Endometrial microvascular endothelial cells (primary cell): ENCODE data around the gene PDXP. TPM values are rescaled to one million over a fixed set of nuclear protein-coding genes. Genes with fewer than 3 reads are reported as not detected.
"Not testable (repeated sequence)": the region's sequence is repeated elsewhere in the genome, so short reads cannot be mapped to it uniquely, and the experiment has no call there.

Experiments
- in situ Hi-C: cut with HindIII; loops from 2 replicates; pipeline ENCODE4 v1.10.0; 2017; ENCODE audit warnings: low sequenced_read_pairs, low pct_unique_long_range_greater_than_20kb; ENCODE audit errors: inconsistent ontology term
- total RNA-seq: library from RNA; depleted of rRNA; stranded (reverse); fragments of >200 nt; gene quantifications from one replicate; pipeline ENCODE4 v1.2.3, GENCODE V29; 2015; ENCODE audit errors: inconsistent ontology term

PDXP gene
- total RNA-seq, 1 donor from 2014 or later = 16.4 TPM

DNA sequence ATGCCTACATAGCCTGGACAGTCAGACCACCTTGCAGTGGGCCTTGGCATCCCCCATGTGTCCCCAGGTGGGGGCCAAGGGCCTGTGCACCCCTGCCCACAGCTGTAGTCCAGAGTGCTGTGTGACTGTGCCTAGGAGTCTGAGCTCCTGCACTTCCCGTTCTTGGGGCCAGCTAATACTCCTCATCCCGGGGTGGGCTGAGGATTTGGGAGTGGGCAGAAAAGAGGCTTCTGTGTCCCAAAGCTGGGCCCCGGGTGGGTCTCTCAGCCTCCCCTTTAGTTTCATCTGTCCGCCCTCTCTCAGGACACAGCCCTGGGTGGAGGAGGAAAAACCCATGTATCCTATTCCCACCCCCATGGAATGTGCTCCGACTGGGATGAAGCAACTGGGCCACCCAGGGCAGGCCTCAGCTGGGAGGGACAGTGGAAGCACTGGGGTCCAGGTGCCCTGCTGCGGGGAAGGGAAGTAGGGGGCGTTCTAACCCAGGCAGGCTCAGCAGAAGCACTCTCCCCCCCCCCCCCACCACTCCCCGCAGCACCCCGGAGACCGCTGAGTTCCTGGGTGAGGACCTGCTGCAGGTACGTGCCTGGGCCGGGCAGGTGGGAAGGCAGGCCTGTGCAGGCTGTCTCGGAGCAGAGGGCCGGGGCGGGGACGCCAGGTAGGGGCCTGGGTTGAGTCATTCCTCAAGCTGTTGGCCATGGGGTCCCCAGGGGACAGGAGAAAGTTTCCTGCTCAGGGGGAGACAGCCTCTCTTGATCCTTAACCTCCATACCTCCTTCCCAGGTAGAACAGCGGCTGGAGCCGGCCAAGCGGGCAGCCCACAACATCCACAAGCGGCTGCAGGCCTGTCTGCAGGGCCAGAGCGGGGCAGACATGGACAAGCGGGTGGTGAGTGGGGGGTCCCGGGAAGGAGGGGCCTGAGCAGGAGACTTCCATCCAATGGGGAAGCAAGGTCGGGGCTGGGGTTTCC lies 17.6 kb upstream of the PDXP start:
- in situ Hi-C loops = no loop called here

DNA sequence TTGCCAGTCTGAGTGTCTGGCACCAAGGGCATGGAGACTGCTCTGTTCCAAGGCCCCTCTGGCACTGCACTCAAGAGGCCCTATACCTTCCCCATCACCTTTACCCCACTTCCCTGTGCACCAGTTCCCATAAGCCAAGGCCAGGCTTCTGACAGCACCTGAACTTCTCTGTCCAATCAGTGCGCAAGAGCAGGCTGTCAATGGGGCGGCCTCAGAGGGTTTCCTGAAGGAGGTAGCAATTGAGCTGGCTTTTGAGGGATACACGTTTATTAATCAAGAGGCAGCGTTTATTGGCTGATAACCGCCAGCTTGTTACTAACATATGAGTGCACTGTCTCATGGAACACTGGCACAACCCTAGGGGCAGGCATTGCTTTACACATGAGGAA lies 17.0 kb upstream of the PDXP start:
- in situ Hi-C loops = no loop called here

DNA sequence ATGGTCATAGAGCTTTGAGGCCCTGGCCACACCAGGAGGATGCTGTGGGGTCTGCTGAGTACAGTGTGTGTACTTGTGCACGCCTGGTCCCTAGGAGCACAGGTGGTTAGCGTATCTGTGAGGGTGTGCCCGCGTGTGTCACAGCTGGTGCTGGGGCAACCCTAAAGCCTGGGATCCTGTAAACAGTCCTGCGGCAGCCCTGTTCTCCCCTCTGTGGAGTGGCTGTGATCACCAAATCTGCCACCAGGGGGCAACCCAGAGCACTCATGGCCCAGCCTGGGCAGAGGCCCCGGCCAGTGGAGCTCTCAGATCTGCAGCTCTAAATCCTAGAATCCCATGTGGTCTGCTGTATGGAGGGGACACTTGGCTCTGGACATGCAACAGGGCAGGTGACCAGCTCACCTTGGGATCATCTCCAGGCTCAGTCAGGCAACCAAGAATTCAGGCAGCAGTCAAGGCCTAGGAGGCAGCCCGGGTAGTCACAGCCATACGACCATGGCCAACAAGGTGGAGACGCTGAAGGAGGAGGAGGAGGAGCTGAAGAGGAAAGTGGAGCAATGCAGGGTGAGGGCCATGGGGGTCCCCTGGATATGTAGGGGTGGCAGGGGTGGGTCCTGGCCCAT lies 15.2 kb upstream of the PDXP start:
- in situ Hi-C loops = no loop called here

DNA sequence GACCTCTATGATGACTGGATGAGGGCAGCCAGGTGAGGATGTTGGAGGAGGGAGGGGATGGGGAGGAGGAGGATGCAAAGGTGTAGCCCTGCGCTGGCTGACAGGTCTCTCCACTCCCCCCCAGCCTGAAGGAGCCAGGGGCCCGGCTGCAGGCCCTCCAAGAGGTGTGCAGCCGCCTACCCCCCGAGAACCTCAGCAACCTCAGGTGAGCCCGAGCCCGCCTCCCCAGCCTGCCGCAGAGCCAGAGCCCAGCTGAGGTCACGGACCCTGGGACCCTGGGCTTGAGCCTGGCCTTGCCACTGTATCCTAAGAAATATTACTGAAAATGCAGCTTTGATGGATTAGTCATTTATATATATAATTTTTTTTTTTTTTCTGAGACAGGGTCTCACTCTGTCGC lies 11.2 kb upstream of the PDXP start:
- in situ Hi-C loops = no loop called here

DNA sequence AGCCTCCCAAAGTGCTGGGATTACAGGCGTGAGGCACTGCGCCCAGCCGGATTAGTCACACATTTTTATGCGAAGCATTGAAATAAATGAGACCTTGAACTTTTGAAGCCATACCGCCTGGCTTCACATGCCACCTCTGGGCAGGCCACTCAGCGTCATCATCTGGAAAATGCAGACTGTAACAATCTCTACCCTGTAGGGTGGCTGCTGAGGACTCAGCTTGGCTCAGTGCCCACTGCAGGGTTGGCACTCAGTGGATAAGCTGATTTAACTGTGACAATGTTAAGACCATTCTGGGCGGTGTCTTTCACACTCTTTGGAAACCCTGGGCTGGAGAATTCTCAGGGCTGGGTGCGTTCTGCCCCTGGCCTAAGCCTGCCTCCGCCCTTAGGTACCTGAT lies 10.6 kb upstream of the PDXP start:
- in situ Hi-C loops = no loop called here

DNA sequence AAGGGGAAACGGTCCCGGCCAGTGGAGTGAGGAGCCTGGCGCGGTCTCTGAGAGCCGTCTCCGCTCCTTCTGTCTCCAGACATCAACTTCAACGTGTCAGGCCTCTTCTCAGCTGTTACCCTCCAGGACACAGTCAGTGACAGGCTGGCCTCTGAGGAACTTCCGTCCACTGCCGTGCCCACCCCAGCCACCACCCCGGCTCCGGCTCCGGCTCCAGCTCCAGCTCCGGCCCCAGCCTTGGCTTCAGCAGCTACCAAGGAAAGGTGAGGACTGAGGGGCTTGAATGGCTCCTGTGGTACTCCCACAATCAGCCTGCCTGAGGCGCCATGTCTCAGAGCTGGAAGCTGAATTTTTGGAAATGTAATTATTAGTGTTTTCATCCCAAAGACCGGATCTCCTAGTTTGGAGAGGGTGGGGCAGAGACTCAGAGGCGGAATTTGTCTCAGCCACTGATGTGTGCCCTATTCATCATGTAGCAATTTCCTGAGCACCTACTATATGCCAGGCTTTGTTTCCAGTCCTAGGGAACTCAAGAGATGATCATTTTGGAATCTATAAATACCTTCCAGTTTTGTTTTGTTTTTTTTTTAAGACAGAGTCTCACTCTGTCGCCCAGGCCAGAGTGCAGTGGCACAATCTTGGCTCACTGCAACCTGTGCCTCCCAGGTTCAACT lies 7.9 kb upstream of the PDXP start:
- in situ Hi-C loops = no loop called here

DNA sequence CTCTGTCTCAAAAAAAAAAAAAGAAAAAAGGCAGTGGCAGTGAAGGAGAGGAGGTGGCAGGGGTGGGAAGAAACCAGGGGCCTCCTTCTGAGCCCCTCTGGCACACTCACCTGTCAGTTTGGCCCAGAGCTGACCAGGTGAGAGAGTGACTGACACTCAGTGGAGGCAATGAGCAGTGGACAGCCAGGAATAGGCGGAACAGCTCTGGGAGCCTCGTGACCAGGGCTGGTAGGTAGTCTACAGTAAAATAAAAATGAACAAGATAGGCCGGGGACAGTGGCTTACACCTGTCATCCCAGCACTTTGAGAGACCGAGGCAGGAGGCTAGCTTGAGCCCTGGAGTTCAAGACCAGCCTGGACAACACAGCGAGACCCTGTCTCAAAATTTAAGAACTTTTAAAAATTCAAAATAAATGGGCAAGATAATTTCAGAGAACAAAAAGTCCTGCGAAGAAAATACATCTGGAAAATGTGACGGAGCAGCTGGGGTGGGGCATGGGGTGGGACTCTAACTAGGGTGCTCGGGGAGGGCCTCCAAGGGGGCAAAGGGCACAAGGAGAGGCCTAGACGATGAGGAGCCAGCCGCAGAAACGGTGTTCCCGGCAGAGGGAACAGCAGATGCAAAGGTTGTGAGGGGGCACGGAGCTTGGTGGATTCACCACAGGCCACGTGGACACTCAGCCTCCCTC lies 3.8 kb upstream of the PDXP start:
- in situ Hi-C loops = no loop called here

DNA sequence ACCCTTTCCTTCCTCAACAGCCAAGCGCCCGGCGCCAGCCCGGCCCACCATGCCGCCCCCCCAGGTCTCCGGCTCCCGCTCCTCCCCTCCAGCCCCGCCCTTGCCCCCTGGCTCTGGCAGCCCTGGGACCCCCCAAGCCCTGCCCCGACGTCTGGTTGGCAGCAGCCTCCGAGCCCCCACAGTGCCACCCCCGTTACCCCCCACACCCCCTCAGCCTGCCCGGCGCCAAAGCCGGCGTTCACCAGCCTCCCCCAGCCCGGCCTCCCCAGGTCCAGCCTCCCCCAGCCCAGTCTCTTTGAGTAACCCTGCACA lies 3.3 kb upstream of the PDXP start:
- in situ Hi-C loops = no loop called here

DNA sequence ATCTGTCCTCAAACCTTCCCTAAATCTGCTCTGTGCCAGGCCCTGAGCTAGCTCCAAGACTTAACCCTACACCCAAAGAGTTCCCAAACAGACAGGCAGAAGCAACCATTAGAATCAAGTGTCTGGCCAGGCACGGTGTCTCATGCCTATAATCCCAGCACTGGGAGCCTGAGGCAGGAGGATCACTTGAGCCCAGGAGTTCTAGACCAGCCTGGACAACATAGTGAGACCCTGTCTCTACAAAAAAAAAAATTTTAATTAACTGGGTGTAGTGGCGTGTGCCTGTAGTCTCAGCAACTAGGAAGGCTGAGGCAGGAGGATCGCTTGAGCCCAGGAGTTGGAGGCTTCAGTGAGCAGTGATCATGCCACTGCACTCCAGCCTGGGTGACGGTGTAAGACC lies 1.9 kb upstream of the PDXP start:
- in situ Hi-C loops = not testable (repeated sequence)

DNA sequence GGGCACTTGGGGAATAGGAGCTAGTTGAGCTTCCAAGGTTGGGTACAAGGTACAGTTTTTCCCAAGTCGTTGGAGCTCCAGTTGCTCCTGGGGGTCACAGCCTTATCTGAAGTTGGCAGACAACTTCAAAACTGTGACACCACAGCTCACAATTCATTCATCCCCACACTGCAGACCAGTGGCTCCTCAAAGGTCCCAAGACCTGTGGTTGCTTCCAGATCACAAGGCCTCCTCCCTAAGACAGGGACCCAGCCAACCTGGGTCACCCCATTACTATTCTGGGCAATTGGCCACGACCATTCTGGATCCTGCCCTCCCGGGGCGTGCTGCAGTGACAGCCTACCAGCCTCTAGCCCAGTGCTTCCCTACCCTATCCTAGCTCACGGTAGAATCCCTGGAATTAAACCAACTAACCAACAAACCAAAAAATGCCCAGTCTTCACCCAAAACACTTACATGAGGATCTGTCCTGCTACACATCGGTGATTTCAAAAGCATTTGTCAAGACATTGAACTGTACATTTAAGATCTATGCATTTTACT lies 862 bp upstream of the PDXP start:
- in situ Hi-C loops = no loop called here

DNA sequence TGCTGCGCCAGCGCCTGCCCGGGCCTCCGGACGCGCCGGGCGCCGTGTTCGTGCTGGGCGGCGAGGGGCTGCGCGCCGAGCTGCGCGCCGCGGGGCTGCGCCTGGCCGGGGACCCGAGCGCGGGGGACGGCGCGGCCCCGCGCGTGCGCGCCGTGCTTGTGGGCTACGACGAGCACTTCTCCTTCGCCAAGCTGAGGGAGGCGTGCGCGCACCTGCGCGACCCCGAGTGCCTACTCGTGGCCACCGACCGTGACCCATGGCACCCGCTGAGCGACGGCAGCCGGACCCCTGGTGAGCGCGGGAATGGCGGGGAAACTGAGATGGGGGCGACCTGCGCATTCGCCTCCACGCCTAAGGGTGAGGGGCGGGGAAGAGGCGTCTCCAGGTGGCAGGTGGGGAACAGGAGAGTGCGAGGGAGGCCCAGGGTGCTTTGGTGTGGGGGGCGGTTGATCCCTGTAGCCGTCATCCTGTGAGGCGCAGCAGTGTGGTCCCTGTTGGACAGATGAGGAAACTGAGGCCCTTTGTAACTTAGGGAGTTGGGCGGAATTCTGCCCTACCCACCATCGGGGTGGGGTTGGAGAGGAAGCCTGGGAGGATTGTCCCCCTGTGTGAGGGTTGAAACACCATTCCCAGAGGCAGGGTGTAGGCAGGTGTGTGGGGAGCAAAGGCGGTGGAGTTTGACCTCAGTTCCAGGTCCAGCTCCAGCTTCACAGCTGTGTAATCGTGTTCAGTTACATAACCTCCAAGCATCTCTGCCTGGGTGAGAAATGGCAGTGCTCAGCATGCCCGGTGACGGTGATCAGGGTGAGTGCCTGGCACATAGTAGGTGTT lies 758 bp downstream of the PDXP start:
- in situ Hi-C loops = no loop called here

DNA sequence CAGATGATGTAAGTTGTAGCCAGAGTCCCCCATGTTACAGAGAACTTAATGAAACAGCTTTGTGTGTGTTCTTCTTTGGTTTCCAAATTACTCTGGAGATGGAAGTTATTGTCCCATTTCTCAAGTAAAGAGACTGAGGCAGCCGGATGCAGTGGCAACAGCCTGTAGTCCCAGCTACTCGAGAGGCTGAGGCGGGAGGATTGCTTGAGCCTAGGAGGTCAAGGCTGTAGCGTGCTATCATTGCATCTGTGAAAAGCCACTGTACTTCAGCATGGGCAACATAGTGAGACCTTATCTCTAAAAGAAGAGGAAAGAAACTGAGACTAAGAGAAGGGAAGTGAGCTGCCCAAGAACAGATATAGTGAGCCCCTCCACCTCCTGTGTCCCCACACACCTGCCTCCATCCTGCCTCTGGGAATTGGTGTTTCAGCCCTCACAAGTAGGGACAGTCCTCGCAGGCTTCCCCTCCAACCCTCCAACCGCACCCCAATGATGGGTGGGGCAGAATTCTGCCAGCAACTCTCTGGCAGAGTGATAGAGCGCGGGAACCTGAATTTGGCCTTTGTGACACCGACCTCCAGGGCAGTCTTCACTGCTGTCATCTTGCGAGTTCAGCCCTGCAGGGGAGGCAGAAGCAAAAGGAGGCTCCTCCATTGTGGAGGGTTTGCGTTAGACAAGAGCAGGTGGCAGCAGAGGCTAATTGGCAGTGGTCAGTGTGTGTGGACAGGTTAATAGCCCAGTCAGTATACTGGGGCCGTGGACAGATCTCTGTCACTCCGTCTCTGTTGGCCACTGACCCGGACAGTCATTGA lies 1.6 kb downstream of the PDXP start:
- in situ Hi-C loops = no loop called here

DNA sequence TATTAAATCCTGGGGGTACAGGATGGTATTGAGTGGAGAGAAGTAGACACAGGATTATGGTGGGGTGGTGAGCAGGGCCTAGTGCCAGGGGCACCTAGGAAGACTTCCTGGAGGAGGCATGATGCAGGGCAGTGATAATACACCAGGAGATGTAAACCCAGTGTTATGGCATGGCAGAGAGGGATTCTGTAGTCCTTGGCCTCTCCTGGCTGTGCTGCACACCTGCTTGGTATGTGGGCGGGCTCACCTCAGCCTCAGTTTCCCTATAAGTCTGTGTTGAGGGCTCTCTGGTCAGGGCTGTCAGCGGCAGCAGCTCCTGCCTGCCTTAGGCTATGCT lies 2.2 kb downstream of the PDXP start:
- in situ Hi-C loops = no loop called here

DNA sequence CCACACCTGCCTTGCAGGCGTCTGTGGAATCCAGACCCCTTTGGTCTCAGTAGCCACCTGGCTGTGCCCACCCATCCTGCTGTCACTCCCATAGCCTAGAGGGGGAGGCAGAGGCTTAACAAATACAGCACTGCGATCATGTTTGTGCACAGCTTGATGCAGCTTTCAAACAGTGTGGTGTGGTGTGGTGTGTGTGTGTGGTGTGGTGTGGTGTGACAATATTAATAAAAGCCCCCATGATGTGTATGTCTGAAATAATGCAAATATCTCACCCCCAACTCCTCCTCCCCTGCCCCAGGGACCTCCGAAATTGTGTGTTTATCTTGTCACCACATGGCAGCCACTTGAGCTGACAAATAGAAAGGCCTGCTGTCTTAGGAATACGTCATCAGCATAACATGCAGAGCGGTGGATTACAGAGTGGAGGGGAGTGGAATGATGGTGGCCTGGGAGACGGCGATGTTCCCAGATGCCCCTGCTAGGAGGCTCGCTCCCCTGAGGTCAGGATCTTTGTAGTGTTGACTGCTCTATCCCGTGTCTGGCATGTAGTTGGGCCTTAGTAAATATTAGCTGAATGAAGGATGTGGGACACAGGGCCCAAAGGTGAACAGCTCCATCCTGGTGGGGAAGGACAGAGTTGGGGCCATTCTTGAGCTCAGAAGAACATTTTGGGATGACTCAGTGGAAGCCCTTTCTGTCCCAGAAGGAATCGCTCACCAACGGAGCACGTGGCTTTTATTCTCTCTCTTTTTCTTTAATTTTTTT lies 2.8 kb downstream of the PDXP start:
- in situ Hi-C loops = no loop called here

DNA sequence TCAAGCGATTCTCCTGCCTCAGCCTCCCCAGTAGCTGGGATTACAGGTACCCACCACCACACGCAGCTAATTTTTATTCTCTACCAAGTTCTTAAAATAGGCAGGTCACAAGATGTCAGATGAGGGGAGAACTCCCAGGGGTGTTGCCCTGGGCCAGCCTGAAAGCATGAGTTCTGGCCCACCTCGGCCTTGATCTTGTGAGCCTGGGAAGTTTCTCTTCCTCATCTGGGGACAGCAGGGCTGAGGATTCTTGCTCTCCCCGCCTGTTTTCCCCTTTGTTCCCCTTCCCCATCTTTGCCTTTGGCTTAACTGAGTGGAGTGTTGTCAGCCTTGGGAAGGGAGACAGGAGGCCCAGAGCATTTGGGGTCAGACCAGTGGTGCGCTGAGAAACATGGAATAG lies 3.5 kb downstream of the PDXP start:
- in situ Hi-C loops = no loop called here

DNA sequence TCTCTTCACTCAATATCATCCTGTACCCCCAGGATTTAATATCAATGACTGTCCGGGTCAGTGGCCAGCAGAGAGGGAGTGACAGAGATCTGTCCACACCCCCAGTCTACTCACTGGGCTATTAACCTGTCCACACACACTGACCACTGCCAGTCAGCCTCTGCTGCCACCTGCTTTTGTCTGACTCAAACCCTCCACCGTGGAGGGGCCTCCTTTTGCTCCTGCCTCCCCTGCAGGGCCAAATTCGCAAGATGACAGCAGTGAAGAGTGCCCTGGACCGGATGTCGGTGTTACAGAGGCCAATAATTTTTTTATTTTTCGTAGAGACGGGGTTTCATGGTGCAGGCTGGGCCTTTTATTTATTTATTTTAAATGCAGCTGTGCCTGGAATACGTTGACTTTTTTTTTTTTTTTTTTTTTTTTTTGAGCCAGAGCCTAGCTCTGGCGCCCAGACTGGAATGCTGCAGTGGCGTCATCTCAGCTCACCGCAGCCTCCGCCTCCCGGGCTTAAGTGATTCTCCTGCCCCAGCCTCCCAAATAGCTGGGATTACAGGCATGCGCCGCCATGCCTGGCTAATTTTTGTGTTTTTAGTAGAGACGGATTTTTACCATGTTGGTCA lies 5.1 kb downstream of the PDXP start:
- in situ Hi-C loops = no loop called here
